ENCODE results near the gene DISC1. TPM values are rescaled to one million over a fixed set of nuclear protein-coding genes. Genes with fewer than 3 reads are reported as not detected.

DISC1 gene
- total RNA-seq, 1 donor from 2014 or later, result 9.5 TPM

DNA sequence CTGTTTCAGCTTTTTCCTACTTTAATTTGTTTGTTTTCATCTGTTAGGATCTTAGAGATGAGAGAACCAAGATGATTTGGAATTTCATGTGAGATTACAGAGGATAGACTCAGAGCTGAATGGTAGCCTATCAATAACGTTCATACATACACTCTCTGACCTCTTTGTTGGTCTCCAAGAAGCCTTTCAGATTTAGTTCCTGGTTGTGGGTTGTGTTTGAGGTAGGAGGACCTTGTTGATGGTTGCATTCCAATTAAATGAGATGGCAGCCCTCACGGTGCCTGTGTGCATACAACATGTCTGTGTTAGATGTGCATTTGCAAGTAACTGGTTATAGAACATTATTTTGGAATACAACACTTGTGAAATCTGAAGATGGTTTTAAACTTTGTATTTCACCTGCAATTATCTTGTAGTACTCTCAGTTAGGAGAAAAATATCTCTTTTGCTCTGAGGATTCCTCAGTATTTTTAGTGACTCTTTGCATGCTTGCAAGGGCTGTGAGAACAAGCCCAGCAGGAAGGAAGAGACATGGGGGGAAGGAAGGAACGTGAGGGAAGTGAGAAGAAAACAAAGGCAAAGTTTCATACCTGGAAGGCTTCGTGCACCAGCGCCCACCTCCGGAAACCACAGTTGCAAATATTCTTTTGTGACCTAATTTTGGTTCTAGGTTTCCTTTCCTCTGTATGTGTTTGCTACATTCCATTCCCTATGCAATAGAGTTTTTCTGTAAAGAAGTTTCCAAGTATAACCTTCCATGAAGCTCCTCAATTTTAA, 291.8 kb downstream of the DISC1 start:
- H3K4me1 ChIP-seq, result no peaks in the 10 kb centered on the region
- TF ChIP-seq, protein P1, sequence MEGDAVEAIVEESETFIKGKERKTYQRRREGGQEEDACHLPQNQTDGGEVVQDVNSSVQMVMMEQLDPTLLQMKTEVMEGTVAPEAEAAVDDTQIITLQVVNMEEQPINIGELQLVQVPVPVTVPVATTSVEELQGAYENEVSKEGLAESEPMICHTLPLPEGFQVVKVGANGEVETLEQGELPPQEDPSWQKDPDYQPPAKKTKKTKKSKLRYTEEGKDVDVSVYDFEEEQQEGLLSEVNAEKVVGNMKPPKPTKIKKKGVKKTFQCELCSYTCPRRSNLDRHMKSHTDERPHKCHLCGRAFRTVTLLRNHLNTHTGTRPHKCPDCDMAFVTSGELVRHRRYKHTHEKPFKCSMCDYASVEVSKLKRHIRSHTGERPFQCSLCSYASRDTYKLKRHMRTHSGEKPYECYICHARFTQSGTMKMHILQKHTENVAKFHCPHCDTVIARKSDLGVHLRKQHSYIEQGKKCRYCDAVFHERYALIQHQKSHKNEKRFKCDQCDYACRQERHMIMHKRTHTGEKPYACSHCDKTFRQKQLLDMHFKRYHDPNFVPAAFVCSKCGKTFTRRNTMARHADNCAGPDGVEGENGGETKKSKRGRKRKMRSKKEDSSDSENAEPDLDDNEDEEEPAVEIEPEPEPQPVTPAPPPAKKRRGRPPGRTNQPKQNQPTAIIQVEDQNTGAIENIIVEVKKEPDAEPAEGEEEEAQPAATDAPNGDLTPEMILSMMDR (IDR thresholded peaks at IDR 0.05), result no peak
- DNase-seq, result no peak
- peak overlapping the region; percentile 4 for H3K27ac ChIP-seq
- H3K27me3 ChIP-seq, result no peaks in the 10 kb centered on the region
- H3K36me3 ChIP-seq, result no peaks in the 10 kb centered on the region
- intact Hi-C loops (cut with DNase I), result no loop called here
- H3K9me3 ChIP-seq, result no peaks in the 10 kb centered on the region
- no peak for ATAC-seq
- H3K4me3 ChIP-seq, result no peak overlapping the region

DNA sequence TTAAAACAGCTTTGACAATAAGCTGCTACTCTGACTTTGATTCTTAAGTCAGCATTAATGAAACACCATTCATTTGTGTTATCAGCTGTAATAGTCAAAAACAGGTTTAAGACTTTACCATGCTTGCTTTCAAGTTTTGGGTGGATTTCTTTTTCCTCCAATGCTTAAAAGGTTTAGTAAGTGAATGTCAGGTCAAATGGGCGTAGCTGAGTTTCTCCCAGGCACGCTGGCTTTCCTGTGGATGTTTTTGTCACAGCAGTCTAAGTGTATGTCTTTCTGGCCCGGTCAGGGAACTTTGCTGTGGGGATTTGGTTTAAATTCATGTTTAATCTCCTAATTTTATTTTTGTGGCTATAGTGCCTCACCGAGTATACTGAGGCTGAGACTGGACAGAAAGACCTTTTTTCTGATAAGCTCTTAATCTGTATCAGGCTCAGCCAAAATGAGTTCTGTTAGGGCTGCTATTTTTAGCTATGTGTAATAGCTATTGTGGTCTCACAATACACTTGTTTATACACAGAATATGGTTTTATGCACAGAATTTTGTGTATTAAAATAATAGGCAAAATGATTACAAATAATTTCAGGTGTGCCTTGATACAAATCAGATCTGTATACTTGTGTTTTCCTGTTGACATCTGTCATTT, 292.8 kb downstream of the DISC1 start:
- intact Hi-C loops (cut with DNase I), result no loop called here
- no peak overlapping the region for H3K4me3 ChIP-seq
- no peaks in the 10 kb centered on the region for H3K4me1 ChIP-seq
- H3K27ac ChIP-seq, result peak overlapping the region; percentile 4
- no peaks in the 10 kb centered on the region for H3K9me3 ChIP-seq
- DNase-seq (no peak), ATAC-seq (no peak)
- TF ChIP-seq, protein P1 (IDR thresholded peaks at IDR 0.05), result no peak
- no peaks in the 10 kb centered on the region for H3K27me3 ChIP-seq
- H3K36me3 ChIP-seq, result no peaks in the 10 kb centered on the region

DNA sequence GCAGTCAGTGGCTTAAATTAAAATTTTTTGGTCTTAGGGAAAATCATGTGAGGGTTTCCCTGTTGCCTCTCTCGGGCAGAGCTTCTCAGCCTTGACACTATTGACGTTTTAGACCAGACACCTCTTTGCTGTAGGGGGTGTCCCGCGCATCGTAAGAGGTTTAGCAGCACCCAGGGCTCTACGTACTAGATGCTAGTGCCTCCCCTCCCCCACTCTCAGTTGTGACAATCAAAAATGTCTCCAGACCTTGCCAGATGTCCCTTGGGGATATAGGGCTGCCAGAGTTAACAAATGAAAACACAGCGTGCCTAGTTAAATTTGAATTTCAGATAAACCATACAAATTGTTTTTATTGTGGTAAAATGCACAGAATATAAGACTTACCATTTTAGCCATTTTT, 293.3 kb downstream of the DISC1 start:
- Histone ChIP-seq H3K4me3 (no peak overlapping the region), H3K27me3 (no peaks in the 10 kb centered on the region), H3K36me3 (no peaks in the 10 kb centered on the region), H3K27ac (peak overlapping the region; percentile 17), H3K4me1 (no peaks in the 10 kb centered on the region), H3K9me3 (no peaks in the 10 kb centered on the region)
- intact Hi-C loops (cut with DNase I), result no loop called here
- ATAC-seq, result no peak
- TF ChIP-seq, protein P1 (IDR thresholded peaks at IDR 0.05), result no peak
- DNase-seq, result no peak

DNA sequence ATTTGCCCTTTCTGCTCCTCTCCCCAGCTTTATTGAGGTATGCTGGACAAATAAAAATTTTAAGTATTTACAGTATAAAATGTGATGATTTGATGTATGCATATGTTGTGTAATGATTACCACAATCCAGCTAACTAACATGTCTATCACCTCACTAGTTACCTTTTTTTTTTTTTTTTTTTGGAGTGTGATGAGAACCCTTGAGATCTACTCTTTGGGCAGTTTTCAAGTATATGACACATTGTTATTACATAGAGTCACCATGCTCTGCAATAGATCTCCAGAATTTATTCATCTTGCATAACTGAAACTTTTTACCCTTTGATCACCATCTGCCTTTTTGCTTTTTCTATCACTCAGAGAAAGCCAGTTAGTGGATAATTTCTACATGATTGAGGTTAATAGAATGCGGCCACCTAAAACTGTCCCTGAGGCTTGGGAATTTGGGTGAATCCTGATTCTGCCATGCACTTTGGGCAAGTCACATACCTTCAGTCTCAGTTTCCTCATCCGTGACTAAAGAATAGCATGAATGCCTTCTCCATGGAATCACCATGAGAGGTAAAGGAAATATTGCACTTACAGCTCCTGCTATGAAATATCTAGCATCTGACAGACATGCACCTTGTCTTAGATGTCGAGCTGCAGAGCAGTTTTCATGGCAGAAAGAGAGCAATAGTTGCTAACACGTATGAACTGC, 295.2 kb downstream of the DISC1 start:
- no peaks in the 10 kb centered on the region for H3K36me3 ChIP-seq
- TF ChIP-seq, protein P1 (IDR thresholded peaks at IDR 0.05), result no peak
- H3K4me3 ChIP-seq, result no peak overlapping the region
- no peaks in the 10 kb centered on the region for H3K9me3 ChIP-seq
- no peaks in the 10 kb centered on the region for H3K27me3 ChIP-seq
- ATAC-seq, result no peak
- DNase-seq, result no peak
- intact Hi-C loops (cut with DNase I), result no loop called here
- no peaks in the 10 kb centered on the region for H3K4me1 ChIP-seq
- H3K27ac ChIP-seq, result no peak overlapping the region

DNA sequence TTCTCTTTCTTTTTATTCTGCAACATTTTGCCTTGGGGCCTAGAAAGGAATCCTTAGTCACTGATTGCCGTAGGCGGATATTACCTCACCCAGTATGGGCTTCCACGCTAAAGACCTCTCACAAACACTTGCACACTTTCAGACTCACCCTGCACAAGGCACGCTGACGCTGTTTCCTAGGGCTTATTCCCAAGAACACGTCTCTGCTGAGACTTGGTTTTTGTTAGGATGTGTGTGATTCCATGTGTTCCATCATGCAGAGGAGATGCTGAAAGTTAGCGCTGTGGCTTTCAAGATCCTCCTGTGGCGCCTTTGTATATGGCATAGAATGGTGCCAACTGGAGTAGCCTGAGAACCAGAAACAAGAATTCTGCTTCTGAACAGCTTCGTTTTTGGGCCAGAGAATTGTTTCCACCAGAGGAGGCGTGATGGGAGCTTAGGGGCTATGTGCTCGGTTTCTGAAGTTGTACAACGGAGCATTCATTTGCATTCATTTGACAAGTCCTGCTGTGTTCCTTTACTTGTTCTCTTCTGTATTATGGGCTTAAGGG, 297.0 kb downstream of the DISC1 start:
- no peak for DNase-seq
- H3K27ac ChIP-seq, result no peak overlapping the region
- TF ChIP-seq, protein P1 (IDR thresholded peaks at IDR 0.05), result no peak
- intact Hi-C loops (cut with DNase I), result no loop called here
- no peaks in the 10 kb centered on the region for H3K27me3 ChIP-seq
- ATAC-seq, result no peak
- H3K9me3 ChIP-seq, result no peaks in the 10 kb centered on the region
- no peak overlapping the region for H3K4me3 ChIP-seq
- no peaks in the 10 kb centered on the region for H3K4me1 ChIP-seq
- H3K36me3 ChIP-seq, result no peaks in the 10 kb centered on the region
